ENCODE measurements around the gene ADO.

GRCh38 chr10:62795100-62795499, 9.4 kb upstream of the ADO start:
- TF ChIP-seq USF1 (CRISPR knock-in tag; IDR thresholded peaks at IDR 0.05) (no peak), E2F4 (CRISPR knock-in tag; IDR thresholded peaks at IDR 0.05; ENCODE audit: borderline replicate concordance, low read depth) (no peak), HMGXB4 (CRISPR knock-in tag; IDR thresholded peaks at IDR 0.05) (no peak), EMX1 (CRISPR knock-in tag; IDR thresholded peaks at IDR 0.05) (no peak), NFE2L1 (CRISPR knock-in tag; IDR thresholded peaks at IDR 0.05) (no peak), CTCF (IDR thresholded peaks at IDR 0.05) (no peak), TCF7 (CRISPR knock-in tag; IDR thresholded peaks at IDR 0.05; ENCODE audit: low read depth) (no peak), SP1 (CRISPR knock-in tag; conservative IDR thresholded peaks at IDR 0.05) (no peak), ARID4B (CRISPR knock-in tag; IDR thresholded peaks at IDR 0.05; ENCODE audit: borderline replicate concordance) (no peak), ZNF396 (CRISPR knock-in tag; IDR thresholded peaks at IDR 0.05; ENCODE audit: borderline replicate concordance) (no peak), PREB (CRISPR knock-in tag; IDR thresholded peaks at IDR 0.05; ENCODE audit: borderline replicate concordance) (no peak)

Data from WTC11 (cell line).